HepG2 (cell line): ENCODE measurements around the gene MAP3K8. TPM values are rescaled to one million over a fixed set of nuclear protein-coding genes. Genes with fewer than 3 reads are reported as not detected.
A peak's percentile ranks its signal among the peaks of the same experiment; 100 is the strongest.

Experiments used
- GATAD2A ChIP-seq: IDR thresholded peaks from 2 replicates; pipeline ENCODE4 v1.6.1; 2016
- HBP1 ChIP-seq: IDR thresholded peaks from 2 replicates; pipeline ENCODE4 v1.6.1; 2016; ENCODE audit warnings: low read depth, control low read depth
- HCFC1 ChIP-seq: fragments of 150-350 bp; IDR thresholded peaks from 2 replicates; pipeline ENCODE4 v1.6.1; 2014; ENCODE audit warnings: low read depth, low read length
- KAT7 ChIP-seq: IDR thresholded peaks from 2 replicates; pipeline ENCODE4 v1.6.1; 2018; ENCODE audit warnings: borderline replicate concordance, missing compliant biosample characterization
- PCBP2 ChIP-seq: fragments of 200-400 bp; formaldehyde crosslinking; optimal IDR thresholded peaks from 2 replicates; pipeline ENCODE3; 2018; ENCODE audit warnings: low read length, low read depth; ENCODE audit not compliant: poor library complexity, severe bottlenecking
- REST ChIP-seq, 2 experiments: IDR thresholded peaks; 2 replicates each; pipeline ENCODE4 v1.6.1; 2011 to 2012; ENCODE audit warnings: low read length in 2 of 2, borderline replicate concordance in 1 of 2, low read depth in 1 of 2, mild to moderate bottlenecking in 1 of 2, moderate library complexity in 1 of 2
- SMAD1 ChIP-seq: sonication (generic); formaldehyde crosslinking; IDR thresholded peaks from 2 replicates; pipeline ENCODE4 v1.4.0; 2020; ENCODE audit warnings: missing genetic modification reagents, low read depth, mild to moderate bottlenecking, borderline replicate concordance
- TEAD3 ChIP-seq: optimal IDR thresholded peaks from 2 replicates; pipeline ENCODE3; 2016; ENCODE audit warnings: borderline replicate concordance
- TRAFD1 ChIP-seq: sonication (generic); formaldehyde crosslinking; IDR thresholded peaks from 2 replicates; pipeline ENCODE4 v1.5.1; 2020; ENCODE audit warnings: missing genetic modification reagents, mild to moderate bottlenecking, borderline replicate concordance
- ZHX1 ChIP-seq: sonication (generic); formaldehyde crosslinking; IDR thresholded peaks from 2 replicates; pipeline ENCODE4 v1.8.1; 2022; ENCODE audit warnings: low read depth, mild to moderate bottlenecking, missing genetic modification reagents
- ZNF362 ChIP-seq: sonication (generic); formaldehyde crosslinking; IDR thresholded peaks from 2 replicates; pipeline ENCODE4 v1.4.0; 2020; ENCODE audit warnings: missing genetic modification reagents, mild to moderate bottlenecking, borderline replicate concordance
- ZNF503 ChIP-seq: sonication (generic); formaldehyde crosslinking; IDR thresholded peaks from 2 replicates; pipeline ENCODE4 v1.4.0; 2020; ENCODE audit warnings: missing genetic modification reagents
- ZNF607 ChIP-seq: sonication (generic); formaldehyde crosslinking; IDR thresholded peaks from 2 replicates; pipeline ENCODE4 v1.5.1; 2020; ENCODE audit warnings: missing genetic modification reagents, mild to moderate bottlenecking, borderline replicate concordance
- ZNF75D ChIP-seq: sonication (generic); formaldehyde crosslinking; IDR thresholded peaks from 2 replicates; pipeline ENCODE4 v1.8.1; 2023; ENCODE audit warnings: missing genetic modification reagents, mild to moderate bottlenecking, borderline replicate concordance
- polyA plus RNA-seq, 8 experiments: library from polyadenylated mRNA; depleted of rRNA in 3 of 8; stranded (reverse) in 7 of 8; unstranded in 1 of 8; fragments of >200 nt; fragmentation: Illumina TruSeq in 4 of 8; extraction: Trizol in 4 of 8; gene quantifications; 2 replicates each; pipeline versions ENCODE4 v1.2.1 to v1.2.3, GENCODE V29; 2011 to 2016; ENCODE audit warnings: low read depth in 4 of 8, missing spikeins in 1 of 8, mixed read lengths in 1 of 8; ENCODE audit not compliant: insufficient read depth in 1 of 8
- total RNA-seq, 5 experiments: library from RNA; depleted of rRNA; stranded (reverse); fragments of >200 nt; fragmentation: Illumina TruSeq; extraction: Trizol; gene quantifications; 2 replicates each; pipeline ENCODE4 v1.2.3, GENCODE V29; 2016; ENCODE audit warnings: low read depth in 1 of 5

Gene MAP3K8
- total and polyA plus RNA-seq, 2 of the 13 experiments (the other 11 are each of a cell fraction or from before 2014, with no cell fraction given) = 19.3 to 37.9 TPM

- TF ChIP-seq ZNF362 (CRISPR knock-in tag) = peak; percentile 16; the same call in 1 of the 2 replicates
- TF ChIP-seq HCFC1 = no peak
- 0 out of 2 replicates have a peak, but pooled peaks have one; percentile 69 for TF ChIP-seq ZNF503 (CRISPR knock-in tag)
- TF ChIP-seq TEAD3 (CRISPR knock-in tag) = peak; percentile 58
- TF ChIP-seq TRAFD1 (CRISPR knock-in tag) = no peak
- TF ChIP-seq GATAD2A (CRISPR knock-in tag) = peak; percentile 82
- TF ChIP-seq ZNF607 (CRISPR knock-in tag) = no peak
- no peak for TF ChIP-seq PCBP2
- TF ChIP-seq REST (IDR thresholded peaks at IDR 0.05; ENCODE audit: borderline replicate concordance in 1 of 2, low read depth in 1 of 2, low read length in 2 of 2) = no peak
- no peak for TF ChIP-seq KAT7 (CRISPR knock-in tag)
- no peak for TF ChIP-seq ZHX1 (CRISPR knock-in tag)
- TF ChIP-seq ZNF75D (CRISPR knock-in tag) = no peak
- no peak for TF ChIP-seq SMAD1 (CRISPR knock-in tag)
- no peak for TF ChIP-seq HBP1
Measured at GRCh38 chr10:30438021-30438850, 4.3 kb downstream of the MAP3K8 start (continued).
